PC-3 (cell line): Measurements from ENCODE around the gene SLC2A13. TPM values are rescaled to one million over a fixed set of nuclear protein-coding genes. Genes with fewer than 3 reads are reported as not detected.

Experiments
- ATAC-seq: fragments of 200-7000 bp; cut with Tn5 transposase; 2 replicates; pipeline ENCODE4 v1.9.1; 2020; ENCODE audit warnings: mild to moderate bottlenecking, moderate library complexity
- BruUV-seq: library from RNA; stranded (reverse); fragments of 400-500 nt; replicated peaks from 2 replicates; lab custom pipeline; 2021; lab: Mats Ljungman, UMichigan
- CTCF ChIA-PET: fragments of 300-600 bp; sonication (Branson Sonifier 250); formaldehyde crosslinking; loops from one replicate; lab custom pipeline; 2022; ENCODE audit warnings: antibody characterized with exemption; lab: Charles Lee
- POLR2A ChIA-PET: fragments of 300-600 bp; sonication (Branson Sonifier 250); formaldehyde crosslinking; loops from one replicate; lab custom pipeline; 2022; ENCODE audit warnings: antibody characterized with exemption; ENCODE audit not compliant: unreplicated experiment; lab: Charles Lee
- DNase-seq: peaks from one replicate; pipeline ENCODE4 v3.0.0-alpha.2; 2015
- H2AFZ ChIP-seq: fragments of 300-600 bp; sonication (generic); 2 replicates; pipeline ENCODE4 v1.6.0; 2016; ENCODE audit warnings: antibody characterized with exemption, low read length
- H3F3A ChIP-seq: fragments of 300-600 bp; sonication (generic); one replicate; pipeline ENCODE4 v1.6.0; 2017; ENCODE audit warnings: antibody characterized with exemption, low read length, control low read depth, mild to moderate bottlenecking; ENCODE audit not compliant: unreplicated experiment
- H3K27ac ChIP-seq: fragments of 300-600 bp; sonication (generic); 2 replicates; pipeline ENCODE4 v1.5.1; 2016; ENCODE audit warnings: mild to moderate bottlenecking, low read length
- H3K27me3 ChIP-seq: fragments of 300-600 bp; sonication (generic); 2 replicates; pipeline ENCODE4 v1.6.1; 2016; ENCODE audit warnings: low read length, mixed read lengths
- H3K36me3 ChIP-seq: fragments of 300-600 bp; sonication (generic); 2 replicates; pipeline ENCODE4 v1.6.1; 2016; ENCODE audit warnings: low read depth, mixed run types, low read length, mixed read lengths
- H3K4me1 ChIP-seq: fragments of 300-600 bp; sonication (generic); 2 replicates; pipeline ENCODE4 v1.5.1; 2016; ENCODE audit warnings: low read length; ENCODE audit not compliant: insufficient read depth
- H3K4me2 ChIP-seq: fragments of 300-600 bp; sonication (generic); 2 replicates; pipeline ENCODE4 v1.6.0; 2016; ENCODE audit warnings: low read length
- H3K4me3 ChIP-seq: fragments of 300-600 bp; sonication (generic); 2 replicates; pipeline ENCODE4 v1.5.1; 2016; ENCODE audit warnings: mild to moderate bottlenecking, low read length, mixed read lengths
- H3K79me2 ChIP-seq: fragments of 300-600 bp; sonication (generic); 2 replicates; pipeline ENCODE4 v1.6.1; 2017; ENCODE audit warnings: low read length, mixed read lengths
- H3K9ac ChIP-seq: fragments of 300-600 bp; sonication (generic); 2 replicates; pipeline ENCODE4 v1.6.0; 2016; ENCODE audit warnings: mild to moderate bottlenecking, low read length
- H3K9me2 ChIP-seq: fragments of 300-600 bp; sonication (generic); replicated peaks from 2 replicates; pipeline ENCODE4 v1.6.1; 2016; ENCODE audit warnings: mixed run types, low read length, mixed read lengths
- H3K9me3 ChIP-seq: fragments of 300-600 bp; sonication (generic); 2 replicates; pipeline ENCODE4 v1.6.1; 2016; ENCODE audit warnings: low read length, mixed read lengths
- H4K20me1 ChIP-seq: fragments of 300-600 bp; sonication (generic); 2 replicates; pipeline ENCODE4 v1.6.1; 2016; ENCODE audit warnings: low read length, mixed read lengths
- EZH2 ChIP-seq: fragments of 300-600 bp; sonication (generic); IDR thresholded peaks from one replicate; pipeline ENCODE4 v1.6.1; 2017; ENCODE audit warnings: antibody characterized with exemption, mild to moderate bottlenecking, low read length; ENCODE audit not compliant: unreplicated experiment
- EZH2phosphoT487 ChIP-seq: fragments of 300-600 bp; sonication (generic); IDR thresholded peaks from 2 replicates; pipeline ENCODE4 v1.6.1; 2018; ENCODE audit warnings: mild to moderate bottlenecking, antibody characterized with exemption, low read length, borderline replicate concordance
- intact Hi-C: fragments of 100-400 bp; cut with micrococcal nuclease; formaldehyde crosslinking; loops from 2 replicates; pipeline ENCODE4 v1.9.0; 2023
- total RNA-seq: library from RNA; depleted of rRNA; stranded (reverse); fragments of >200 nt; gene quantifications from 2 replicates; pipeline ENCODE4 v1.2.3, GENCODE V29; 2014
- TF ChIP-seq, protein P1 (sequence below): fragments of 300-600 bp; sonication (generic); conservative IDR thresholded peaks from 2 replicates; pipeline ENCODE4 v1.5.1; 2017; ENCODE audit warnings: antibody characterized with exemption, low read depth, mild to moderate bottlenecking, low read length

The SLC2A13 gene
- total RNA-seq, 1 experiment from 2014 or later, result 3.4 TPM

DNA sequence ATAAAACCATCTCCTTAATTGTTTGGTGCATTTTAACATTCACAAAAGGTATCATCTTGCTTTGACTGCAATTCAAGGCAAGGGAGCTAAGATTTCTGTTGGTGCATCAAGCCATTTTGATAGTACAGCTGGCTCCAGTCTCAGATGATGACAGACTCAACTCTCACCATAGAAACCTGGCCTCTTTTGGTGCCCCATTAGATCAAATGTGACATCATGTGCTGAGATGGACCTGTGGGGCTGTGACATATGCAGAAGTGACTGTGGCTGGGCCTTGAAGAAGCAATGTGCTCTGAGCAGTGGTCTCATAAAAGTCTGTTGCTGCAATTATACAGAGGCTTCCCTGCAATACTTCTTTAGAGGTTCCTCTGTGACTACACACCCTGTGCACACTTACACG, 88.4 kb downstream of the SLC2A13 start:
- no TSS peak for BruUV-seq
- Histone ChIP-seq H3K4me3 (no peak overlapping the region), H3K4me2 (peak overlapping the region; percentile 3; the same call in 1 of the 2 replicates), H2AFZ (no peak overlapping the region), H3F3A (no peaks in the 10 kb centered on the region), H3K27ac (peak overlapping the region; percentile 74), H3K9ac (peak overlapping the region; percentile 34; the same call in 1 of the 2 replicates), H3K36me3 (no peaks in the 10 kb centered on the region), H3K79me2 (no peaks in the 10 kb centered on the region), H3K27me3 (no peaks in the 10 kb centered on the region), H3K9me3 (no peaks in the 10 kb centered on the region), H4K20me1 (no peaks in the 10 kb centered on the region), H3K9me2 (no peaks in the 10 kb centered on the region), H3K4me1 (peaks cover 19% of the 10 kb centered on the region)
- DNase-seq (no peak), ATAC-seq (no peak)
- POLR2A ChIA-PET, result no interaction called here
- CTCF ChIA-PET, result no interaction called here
- TF ChIP-seq EZH2, result no peak
- TF ChIP-seq EZH2phosphoT487, result no peak
- TF ChIP-seq, protein P1, sequence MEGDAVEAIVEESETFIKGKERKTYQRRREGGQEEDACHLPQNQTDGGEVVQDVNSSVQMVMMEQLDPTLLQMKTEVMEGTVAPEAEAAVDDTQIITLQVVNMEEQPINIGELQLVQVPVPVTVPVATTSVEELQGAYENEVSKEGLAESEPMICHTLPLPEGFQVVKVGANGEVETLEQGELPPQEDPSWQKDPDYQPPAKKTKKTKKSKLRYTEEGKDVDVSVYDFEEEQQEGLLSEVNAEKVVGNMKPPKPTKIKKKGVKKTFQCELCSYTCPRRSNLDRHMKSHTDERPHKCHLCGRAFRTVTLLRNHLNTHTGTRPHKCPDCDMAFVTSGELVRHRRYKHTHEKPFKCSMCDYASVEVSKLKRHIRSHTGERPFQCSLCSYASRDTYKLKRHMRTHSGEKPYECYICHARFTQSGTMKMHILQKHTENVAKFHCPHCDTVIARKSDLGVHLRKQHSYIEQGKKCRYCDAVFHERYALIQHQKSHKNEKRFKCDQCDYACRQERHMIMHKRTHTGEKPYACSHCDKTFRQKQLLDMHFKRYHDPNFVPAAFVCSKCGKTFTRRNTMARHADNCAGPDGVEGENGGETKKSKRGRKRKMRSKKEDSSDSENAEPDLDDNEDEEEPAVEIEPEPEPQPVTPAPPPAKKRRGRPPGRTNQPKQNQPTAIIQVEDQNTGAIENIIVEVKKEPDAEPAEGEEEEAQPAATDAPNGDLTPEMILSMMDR, result no peak
- intact Hi-C loops, result no loop called here

DNA sequence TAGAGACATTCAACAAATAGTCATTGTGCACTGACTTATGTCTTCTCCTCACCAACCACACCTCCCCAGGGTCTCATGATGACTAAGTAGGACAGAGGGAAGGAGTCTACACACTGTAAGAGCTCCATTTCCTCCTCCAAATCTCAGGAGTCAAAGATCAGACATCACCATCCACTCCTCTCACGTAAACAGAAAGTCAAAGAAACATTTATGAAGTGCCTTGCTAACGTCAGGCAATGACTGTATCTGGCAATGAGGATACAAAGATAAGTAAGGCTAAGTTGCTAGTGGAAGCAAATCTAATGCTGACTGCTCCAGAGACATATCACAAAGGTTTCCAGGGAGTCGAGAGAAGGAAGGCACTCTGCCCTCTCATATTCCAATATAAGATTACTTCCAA, 88.9 kb downstream of the SLC2A13 start:
- peak overlapping the region; percentile 34; the same call in 1 of the 2 replicates for H3K9ac ChIP-seq
- H3K9me3 ChIP-seq, result no peaks in the 10 kb centered on the region
- ChIA-PET CTCF (no interaction called here), POLR2A (no interaction called here)
- peak overlapping the region; percentile 23 for H3K4me2 ChIP-seq
- no TSS peak for BruUV-seq
- TF ChIP-seq EZH2phosphoT487 (no peak), EZH2 (no peak)
- TF ChIP-seq, protein P1, result no peak
- H3K9me2 ChIP-seq, result no peaks in the 10 kb centered on the region
- H3F3A ChIP-seq, result no peaks in the 10 kb centered on the region
- peak overlapping the region; percentile 74 for H3K27ac ChIP-seq
- H3K36me3 ChIP-seq, result no peaks in the 10 kb centered on the region
- no peaks in the 10 kb centered on the region for H4K20me1 ChIP-seq
- peaks cover 19% of the 10 kb centered on the region for H3K4me1 ChIP-seq
- DNase-seq (peak; percentile 62), ATAC-seq (peak; percentile 93)
- no peak overlapping the region for H2AFZ ChIP-seq
- no peaks in the 10 kb centered on the region for H3K27me3 ChIP-seq
- intact Hi-C loops, result no loop called here
- H3K79me2 ChIP-seq, result no peaks in the 10 kb centered on the region
- no peak overlapping the region for H3K4me3 ChIP-seq

DNA sequence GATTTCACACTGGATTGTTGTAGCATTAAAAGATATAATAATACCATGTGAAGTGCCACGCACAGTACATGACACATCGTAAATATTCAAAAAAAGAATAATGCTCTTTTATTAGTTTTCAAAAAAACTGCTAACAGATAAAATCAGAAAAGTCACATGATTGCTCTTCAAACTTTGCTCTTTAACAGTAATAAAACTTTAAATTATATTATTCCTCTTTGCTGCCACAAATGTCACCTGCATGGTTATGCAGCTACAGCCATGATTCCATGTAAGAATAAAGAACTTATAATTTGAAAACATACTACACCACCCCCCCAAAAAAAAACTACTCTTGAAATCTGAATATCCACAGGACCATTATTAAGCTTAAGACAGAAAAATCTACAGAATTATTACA, 90.0 kb downstream of the SLC2A13 start:
- ATAC-seq, result no peak
- Histone ChIP-seq H3K36me3 (no peaks in the 10 kb centered on the region), H2AFZ (no peak overlapping the region), H3K27ac (peak overlapping the region; percentile 55), H3K79me2 (no peaks in the 10 kb centered on the region), H3K4me3 (no peak overlapping the region), H3K9me3 (no peaks in the 10 kb centered on the region), H3K4me2 (no peak overlapping the region), H3K27me3 (no peaks in the 10 kb centered on the region), H3F3A (no peaks in the 10 kb centered on the region), H3K4me1 (peaks cover 19% of the 10 kb centered on the region), H4K20me1 (no peaks in the 10 kb centered on the region), H3K9me2 (no peaks in the 10 kb centered on the region), H3K9ac (no peak overlapping the region)
- TF ChIP-seq EZH2phosphoT487 (no peak), EZH2 (no peak)
- TF ChIP-seq, protein P1, result no peak
- no peak for DNase-seq
- BruUV-seq, result no TSS peak
- ChIA-PET POLR2A (no interaction called here), CTCF (no interaction called here)
- intact Hi-C loops, result no loop called here
